Liver (tissue), 9 donors: Measurements from ENCODE around the gene MMP25. TPM values are rescaled to one million over a fixed set of nuclear protein-coding genes. Genes with fewer than 3 reads are reported as not detected.

Experiments used
- DNase-seq: peaks from one replicate; pipeline ENCODE4 v3.0.0-alpha.2; 2017; ENCODE audit warnings: low spot score
- H3K27ac ChIP-seq, 2 donors: one replicate each; pipeline ENCODE4 v1.7.0; 2013; ENCODE audit warnings: inconsistent platforms in 2 of 2, low read length in 2 of 2, control low read depth in 1 of 2, low read depth in 1 of 2, mild to moderate bottlenecking in 1 of 2
- H3K27me3 ChIP-seq, 4 donors: one replicate each; pipeline versions ENCODE4 v1.6.1 to v1.7.0; 2013; ENCODE audit warnings: low read length in 3 of 4, inconsistent platforms in 1 of 4, mild to moderate bottlenecking in 1 of 4, moderate library complexity in 1 of 4; ENCODE audit not compliant: control insufficient read depth in 4 of 4, insufficient read depth in 4 of 4
- H3K36me3 ChIP-seq, 4 donors: one replicate each; pipeline versions ENCODE4 v1.6.1 to v1.7.0; 2013; ENCODE audit warnings: low read length in 3 of 4, mild to moderate bottlenecking in 3 of 4, low read depth in 1 of 4, moderate library complexity in 1 of 4; ENCODE audit not compliant: control insufficient read depth in 4 of 4, insufficient read depth in 3 of 4
- H3K4me1 ChIP-seq, 4 donors: one replicate each; pipeline versions ENCODE4 v1.6.1 to v1.7.0; 2013; ENCODE audit warnings: low read length in 3 of 4, mild to moderate bottlenecking in 3 of 4, moderate library complexity in 1 of 4; ENCODE audit not compliant: control insufficient read depth in 4 of 4, insufficient read depth in 4 of 4
- H3K4me3 ChIP-seq, 3 donors: one replicate each; pipeline versions ENCODE4 v1.6.1 to v1.7.0; 2013; ENCODE audit warnings: low read length in 3 of 3, control low read depth in 1 of 3, low read depth in 1 of 3, mild to moderate bottlenecking in 1 of 3
- H3K9ac ChIP-seq, 2 donors: one replicate each; pipeline ENCODE4 v1.7.0; 2013; ENCODE audit warnings: low read length in 2 of 2, mild to moderate bottlenecking in 2 of 2, moderate library complexity in 2 of 2, control low read depth in 1 of 2, low read depth in 1 of 2
- H3K9me3 ChIP-seq, 4 donors: one replicate each; pipeline versions ENCODE4 v1.6.1 to v1.7.0; 2013; ENCODE audit warnings: low read length in 3 of 4; ENCODE audit not compliant: control insufficient read depth in 4 of 4
- EGR1 ChIP-seq, 2 donors: IDR thresholded peaks; 2 replicates each; pipeline ENCODE4 v1.6.1; 2016 to 2018; ENCODE audit warnings: antibody characterized with exemption in 2 of 2, low read depth in 2 of 2
- FOXA1 ChIP-seq: IDR thresholded peaks from 2 replicates; pipeline ENCODE4 v1.6.1; 2016; ENCODE audit warnings: antibody characterized with exemption
- FOXA2 ChIP-seq: IDR thresholded peaks from 2 replicates; pipeline ENCODE4 v1.6.1; 2016; ENCODE audit warnings: antibody characterized with exemption
- GABPA ChIP-seq, 2 donors: IDR thresholded peaks in 1 of 2; conservative IDR thresholded peaks in 1 of 2; 2 replicates each; pipeline ENCODE4 v1.6.1; 2016; ENCODE audit warnings: antibody characterized with exemption in 2 of 2, mild to moderate bottlenecking in 1 of 2, moderate library complexity in 1 of 2
- HNF4A ChIP-seq, 2 donors: conservative IDR thresholded peaks; 2 replicates each; pipeline ENCODE4 v1.6.1; 2016; ENCODE audit warnings: antibody characterized with exemption in 2 of 2, mild to moderate bottlenecking in 2 of 2
- HNF4G ChIP-seq: IDR thresholded peaks from 2 replicates; pipeline ENCODE4 v1.6.1; 2016; ENCODE audit warnings: antibody characterized with exemption
- JUND ChIP-seq, 2 donors: IDR thresholded peaks; 2 replicates each; pipeline ENCODE4 v1.6.1; 2016; ENCODE audit warnings: antibody characterized with exemption in 2 of 2
- NR2F2 ChIP-seq: IDR thresholded peaks from 2 replicates; pipeline ENCODE4 v1.6.1; 2016; ENCODE audit warnings: antibody characterized with exemption
- RAD21 ChIP-seq, 2 donors: IDR thresholded peaks; 2 replicates each; pipeline ENCODE4 v1.6.1; 2016; ENCODE audit warnings: antibody characterized with exemption in 2 of 2, mild to moderate bottlenecking in 2 of 2
- RXRA ChIP-seq, 2 donors: IDR thresholded peaks; 2 replicates each; pipeline ENCODE4 v1.6.1; 2017 to 2018; ENCODE audit warnings: antibody characterized with exemption in 2 of 2, mild to moderate bottlenecking in 1 of 2
- SP1 ChIP-seq: IDR thresholded peaks from 2 replicates; pipeline ENCODE4 v1.6.1; 2018; ENCODE audit warnings: antibody characterized with exemption, mild to moderate bottlenecking
- TAF1 ChIP-seq: conservative IDR thresholded peaks from 2 replicates; pipeline ENCODE4 v1.6.1; 2016; ENCODE audit warnings: antibody characterized with exemption, mild to moderate bottlenecking
- YY1 ChIP-seq: IDR thresholded peaks from 2 replicates; pipeline ENCODE4 v1.6.1; 2016; ENCODE audit warnings: antibody characterized with exemption, mild to moderate bottlenecking
- WGBS: extraction: QIAGEN DNeasy Blood & Tissue Kit; methylation state at CpG from one replicate; pipeline ENCODE4 v1.1.7; 2013; 5-methylcytosine and 5-hydroxymethylcytosine counted together
- polyA plus RNA-seq, 2 donors: library from polyadenylated mRNA; stranded (reverse) in 1 of 2; unstranded in 1 of 2; fragments of 200-250 nt in 1 of 2; fragments of >200 nt in 1 of 2; fragmentation: Nextera tagmentation in 1 of 2; extraction: Ambion mirVana in 1 of 2; gene quantifications; one replicate each; pipeline versions ENCODE4 v1.2.1 to v1.2.3, GENCODE V29; 2013 to 2015
- total RNA-seq, 2 donors: library from RNA; depleted of rRNA; stranded (reverse); fragments of >200 nt; gene quantifications; one replicate each; pipeline ENCODE4 v1.2.3, GENCODE V29; 2014
- TF ChIP-seq, protein P1 (sequence below): fragments of 150-350 bp; IDR thresholded peaks from 2 replicates; pipeline ENCODE4 v1.5.1; 2017; ENCODE audit warnings: improper control_type of control experiment, low read depth, low read length; ENCODE audit not compliant: missing input control
- TF ChIP-seq, protein P2 (sequence below): IDR thresholded peaks from 2 replicates; pipeline ENCODE4 v1.6.1; 2016; ENCODE audit warnings: antibody characterized with exemption
- TF ChIP-seq, protein P3 (sequence below): IDR thresholded peaks from 2 replicates; pipeline ENCODE4 v1.6.1; 2016; ENCODE audit warnings: antibody characterized with exemption
- TF ChIP-seq, protein P4 (sequence below): IDR thresholded peaks from 2 replicates; pipeline ENCODE4 v1.6.1; 2016; ENCODE audit warnings: antibody characterized with exemption
- TF ChIP-seq, protein P5 (sequence below): IDR thresholded peaks from 2 replicates; pipeline ENCODE4 v1.6.1; 2016; ENCODE audit warnings: antibody characterized with exemption, mild to moderate bottlenecking
- donor health status: healthy.
- donor health status: healthy.
- donor health status: healthy.
- donor health status: healthy.
- donor health status: healthy.

The MMP25 gene
- total and polyA plus RNA-seq, 4 donors, result 0.47 to 2.7 (median 0.96) TPM

DNA sequence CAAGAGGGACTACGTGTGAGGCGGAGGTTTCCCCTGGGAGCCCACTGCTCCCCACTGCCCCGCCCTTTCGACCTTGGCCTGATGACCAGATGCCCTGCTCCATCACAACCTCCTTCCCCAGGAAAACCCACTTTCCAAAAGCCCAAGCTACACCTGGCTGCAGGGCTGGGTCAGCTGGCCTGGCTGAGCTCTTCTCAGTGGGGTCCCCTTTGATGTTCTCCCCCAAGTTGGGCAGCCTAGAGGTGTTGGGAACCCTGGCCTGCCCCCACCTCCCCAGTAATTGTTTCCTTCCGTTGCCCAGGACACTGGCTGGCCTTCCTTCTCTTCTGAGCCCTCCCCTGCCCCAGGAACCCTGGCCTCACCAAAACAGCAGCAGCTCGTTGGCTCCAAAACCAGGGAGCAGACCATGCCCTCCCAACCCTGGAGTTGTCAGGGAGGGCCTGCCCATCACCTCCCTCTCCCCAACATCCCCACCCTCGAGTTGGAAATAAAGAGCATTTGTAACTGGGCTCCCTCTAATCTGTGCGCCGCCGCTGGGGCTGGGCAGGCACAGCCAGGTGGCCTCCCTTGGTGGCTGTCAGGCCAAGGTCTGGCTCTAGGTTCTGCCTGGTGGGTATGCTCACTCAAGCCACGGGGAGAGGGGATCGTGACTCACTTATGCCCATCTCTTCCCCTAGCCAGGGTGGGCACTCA lies 32.2 kb upstream of the MMP25 start:
- Histone ChIP-seq H3K9ac (no peak overlapping the region), H3K36me3 (no peaks in the 10 kb centered on the region), H3K9me3 (no peaks in the 10 kb centered on the region), H3K27ac (no peak overlapping the region), H3K27me3 (no peaks in the 10 kb centered on the region), H3K4me3 (no peak overlapping the region), H3K4me1 (peaks cover 4 to 24% (median 11%) of the 10 kb centered on the region in 4 donors)
- DNase-seq, result no peak
- WGBS, result 67% methylated on average over 12 of the region's 12 CpGs
- no peak for TF ChIP-seq RXRA (IDR thresholded peaks at IDR 0.05)
- TF ChIP-seq EGR1 (IDR thresholded peaks at IDR 0.05; ENCODE audit: low read depth in 2 of 2), result no peak
- no peak for TF ChIP-seq YY1
- TF ChIP-seq RAD21 (IDR thresholded peaks at IDR 0.05), result no peak
- TF ChIP-seq HNF4G, result no peak
- TF ChIP-seq NR2F2, result no peak
- TF ChIP-seq GABPA (IDR thresholded peaks at IDR 0.05 in 1 of 2, conservative IDR thresholded peaks at IDR 0.05 in 1 of 2), result no peak
- TF ChIP-seq, protein P1, sequence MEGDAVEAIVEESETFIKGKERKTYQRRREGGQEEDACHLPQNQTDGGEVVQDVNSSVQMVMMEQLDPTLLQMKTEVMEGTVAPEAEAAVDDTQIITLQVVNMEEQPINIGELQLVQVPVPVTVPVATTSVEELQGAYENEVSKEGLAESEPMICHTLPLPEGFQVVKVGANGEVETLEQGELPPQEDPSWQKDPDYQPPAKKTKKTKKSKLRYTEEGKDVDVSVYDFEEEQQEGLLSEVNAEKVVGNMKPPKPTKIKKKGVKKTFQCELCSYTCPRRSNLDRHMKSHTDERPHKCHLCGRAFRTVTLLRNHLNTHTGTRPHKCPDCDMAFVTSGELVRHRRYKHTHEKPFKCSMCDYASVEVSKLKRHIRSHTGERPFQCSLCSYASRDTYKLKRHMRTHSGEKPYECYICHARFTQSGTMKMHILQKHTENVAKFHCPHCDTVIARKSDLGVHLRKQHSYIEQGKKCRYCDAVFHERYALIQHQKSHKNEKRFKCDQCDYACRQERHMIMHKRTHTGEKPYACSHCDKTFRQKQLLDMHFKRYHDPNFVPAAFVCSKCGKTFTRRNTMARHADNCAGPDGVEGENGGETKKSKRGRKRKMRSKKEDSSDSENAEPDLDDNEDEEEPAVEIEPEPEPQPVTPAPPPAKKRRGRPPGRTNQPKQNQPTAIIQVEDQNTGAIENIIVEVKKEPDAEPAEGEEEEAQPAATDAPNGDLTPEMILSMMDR, result no peak
- TF ChIP-seq, protein P2, sequence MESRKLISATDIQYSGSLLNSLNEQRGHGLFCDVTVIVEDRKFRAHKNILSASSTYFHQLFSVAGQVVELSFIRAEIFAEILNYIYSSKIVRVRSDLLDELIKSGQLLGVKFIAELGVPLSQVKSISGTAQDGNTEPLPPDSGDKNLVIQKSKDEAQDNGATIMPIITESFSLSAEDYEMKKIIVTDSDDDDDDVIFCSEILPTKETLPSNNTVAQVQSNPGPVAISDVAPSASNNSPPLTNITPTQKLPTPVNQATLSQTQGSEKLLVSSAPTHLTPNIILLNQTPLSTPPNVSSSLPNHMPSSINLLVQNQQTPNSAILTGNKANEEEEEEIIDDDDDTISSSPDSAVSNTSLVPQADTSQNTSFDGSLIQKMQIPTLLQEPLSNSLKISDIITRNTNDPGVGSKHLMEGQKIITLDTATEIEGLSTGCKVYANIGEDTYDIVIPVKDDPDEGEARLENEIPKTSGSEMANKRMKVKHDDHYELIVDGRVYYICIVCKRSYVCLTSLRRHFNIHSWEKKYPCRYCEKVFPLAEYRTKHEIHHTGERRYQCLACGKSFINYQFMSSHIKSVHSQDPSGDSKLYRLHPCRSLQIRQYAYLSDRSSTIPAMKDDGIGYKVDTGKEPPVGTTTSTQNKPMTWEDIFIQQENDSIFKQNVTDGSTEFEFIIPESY, result no peak
- TF ChIP-seq JUND (IDR thresholded peaks at IDR 0.05), result no peak
- TF ChIP-seq, protein P3, sequence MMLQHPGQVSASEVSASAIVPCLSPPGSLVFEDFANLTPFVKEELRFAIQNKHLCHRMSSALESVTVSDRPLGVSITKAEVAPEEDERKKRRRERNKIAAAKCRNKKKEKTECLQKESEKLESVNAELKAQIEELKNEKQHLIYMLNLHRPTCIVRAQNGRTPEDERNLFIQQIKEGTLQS, result no peak
- no peak for TF ChIP-seq FOXA2
- no peak for TF ChIP-seq FOXA1
- TF ChIP-seq HNF4A (conservative IDR thresholded peaks at IDR 0.05), result no peak
- TF ChIP-seq TAF1, result no peak
- TF ChIP-seq, protein P4, sequence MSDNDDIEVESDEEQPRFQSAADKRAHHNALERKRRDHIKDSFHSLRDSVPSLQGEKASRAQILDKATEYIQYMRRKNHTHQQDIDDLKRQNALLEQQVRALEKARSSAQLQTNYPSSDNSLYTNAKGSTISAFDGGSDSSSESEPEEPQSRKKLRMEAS, result no peak
- no peak for TF ChIP-seq SP1

DNA sequence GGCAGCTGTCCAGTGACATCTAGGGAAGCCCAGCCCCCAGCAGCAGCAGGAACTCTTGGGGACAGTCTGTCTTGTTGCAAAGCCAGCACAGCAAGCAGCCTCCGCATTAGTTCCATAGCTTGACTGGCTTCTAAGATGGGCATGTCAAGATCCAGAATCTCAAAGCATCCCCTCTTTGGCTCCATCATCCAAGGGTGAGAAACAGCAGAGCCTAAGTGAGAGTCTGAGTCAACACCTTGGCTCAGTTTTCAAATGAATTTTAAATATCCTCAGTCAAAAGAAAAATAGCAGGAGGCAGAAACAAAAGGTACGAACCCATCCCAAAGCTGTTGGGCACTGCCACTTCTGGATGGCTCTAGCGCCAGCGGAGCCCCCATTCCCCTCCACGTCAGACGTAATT lies 31.4 kb upstream of the MMP25 start:
- H3K27ac ChIP-seq, result no peak overlapping the region
- H3K4me1 ChIP-seq, result peaks cover 6 to 27% (median 14%) of the 10 kb centered on the region in 4 donors
- H3K27me3 ChIP-seq, result no peaks in the 10 kb centered on the region
- H3K36me3 ChIP-seq, result no peaks in the 10 kb centered on the region
- H3K4me3 ChIP-seq, result no peak overlapping the region
- H3K9me3 ChIP-seq, result no peaks in the 10 kb centered on the region
- H3K9ac ChIP-seq, result no peak overlapping the region
- WGBS, result 94% methylated on average over 6 of the region's 6 CpGs
- no peak for DNase-seq
- no peak for TF ChIP-seq YY1
- TF ChIP-seq TAF1, result no peak
- TF ChIP-seq FOXA2, result no peak
- no peak for TF ChIP-seq GABPA (IDR thresholded peaks at IDR 0.05 in 1 of 2, conservative IDR thresholded peaks at IDR 0.05 in 1 of 2)
- TF ChIP-seq, protein P2, result no peak
- no peak for TF ChIP-seq JUND (IDR thresholded peaks at IDR 0.05)
- TF ChIP-seq, protein P4, result no peak
- TF ChIP-seq, protein P5, sequence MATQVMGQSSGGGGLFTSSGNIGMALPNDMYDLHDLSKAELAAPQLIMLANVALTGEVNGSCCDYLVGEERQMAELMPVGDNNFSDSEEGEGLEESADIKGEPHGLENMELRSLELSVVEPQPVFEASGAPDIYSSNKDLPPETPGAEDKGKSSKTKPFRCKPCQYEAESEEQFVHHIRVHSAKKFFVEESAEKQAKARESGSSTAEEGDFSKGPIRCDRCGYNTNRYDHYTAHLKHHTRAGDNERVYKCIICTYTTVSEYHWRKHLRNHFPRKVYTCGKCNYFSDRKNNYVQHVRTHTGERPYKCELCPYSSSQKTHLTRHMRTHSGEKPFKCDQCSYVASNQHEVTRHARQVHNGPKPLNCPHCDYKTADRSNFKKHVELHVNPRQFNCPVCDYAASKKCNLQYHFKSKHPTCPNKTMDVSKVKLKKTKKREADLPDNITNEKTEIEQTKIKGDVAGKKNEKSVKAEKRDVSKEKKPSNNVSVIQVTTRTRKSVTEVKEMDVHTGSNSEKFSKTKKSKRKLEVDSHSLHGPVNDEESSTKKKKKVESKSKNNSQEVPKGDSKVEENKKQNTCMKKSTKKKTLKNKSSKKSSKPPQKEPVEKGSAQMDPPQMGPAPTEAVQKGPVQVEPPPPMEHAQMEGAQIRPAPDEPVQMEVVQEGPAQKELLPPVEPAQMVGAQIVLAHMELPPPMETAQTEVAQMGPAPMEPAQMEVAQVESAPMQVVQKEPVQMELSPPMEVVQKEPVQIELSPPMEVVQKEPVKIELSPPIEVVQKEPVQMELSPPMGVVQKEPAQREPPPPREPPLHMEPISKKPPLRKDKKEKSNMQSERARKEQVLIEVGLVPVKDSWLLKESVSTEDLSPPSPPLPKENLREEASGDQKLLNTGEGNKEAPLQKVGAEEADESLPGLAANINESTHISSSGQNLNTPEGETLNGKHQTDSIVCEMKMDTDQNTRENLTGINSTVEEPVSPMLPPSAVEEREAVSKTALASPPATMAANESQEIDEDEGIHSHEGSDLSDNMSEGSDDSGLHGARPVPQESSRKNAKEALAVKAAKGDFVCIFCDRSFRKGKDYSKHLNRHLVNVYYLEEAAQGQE, result no peak
- TF ChIP-seq, protein P1, result no peak
- no peak for TF ChIP-seq HNF4A (conservative IDR thresholded peaks at IDR 0.05)
- TF ChIP-seq EGR1 (IDR thresholded peaks at IDR 0.05; ENCODE audit: low read depth in 2 of 2), result no peak
- TF ChIP-seq HNF4G, result no peak
